Neural cell (in vitro differentiated cells): ENCODE measurements around the gene RAP1GAP2. TPM values are rescaled to one million over a fixed set of nuclear protein-coding genes. Genes with fewer than 3 reads are reported as not detected.

ENCODE experiments used
- H2AFZ ChIP-seq: fragments of 200-600, 300-800 bp; sonication (generic), shearing (Covaris generic); 2 replicates; pipeline ENCODE4 v1.6.0; 2014; ENCODE audit warnings: low read depth, mild to moderate bottlenecking, antibody characterized with exemption, low read length, moderate library complexity
- H3F3A ChIP-seq: fragments of 200-600 bp; shearing (Covaris generic); 2 replicates; pipeline ENCODE4 v1.6.1; 2016; ENCODE audit warnings: mild to moderate bottlenecking, moderate library complexity, mixed read lengths, antibody characterized with exemption, low read length; ENCODE audit not compliant: insufficient read depth, poor library complexity, severe bottlenecking
- H3K27ac ChIP-seq: fragments of 200-600, 300-800 bp; sonication (generic), shearing (Covaris generic); 2 replicates; pipeline ENCODE4 v1.5.1; 2014; ENCODE audit warnings: mild to moderate bottlenecking, low read length, moderate library complexity
- H3K27me3 ChIP-seq: fragments of 300-800, 200-600 bp; sonication (generic), shearing (Covaris generic); 2 replicates; pipeline ENCODE4 v1.6.0; 2014; ENCODE audit warnings: mild to moderate bottlenecking, low read depth, low read length, moderate library complexity; ENCODE audit not compliant: insufficient read depth
- H3K36me3 ChIP-seq: fragments of 300-800, 200-600 bp; sonication (generic), shearing (Covaris generic); 2 replicates; pipeline ENCODE4 v1.5.1; 2014; ENCODE audit warnings: mild to moderate bottlenecking, antibody characterized with exemption, low read length, moderate library complexity; ENCODE audit not compliant: insufficient read depth
- H3K4me2 ChIP-seq: fragments of 300-800, 200-600 bp; sonication (generic), shearing (Covaris generic); 2 replicates; pipeline ENCODE4 v1.6.0; 2014; ENCODE audit warnings: mild to moderate bottlenecking, low read length
- H3K4me3 ChIP-seq: fragments of 300-800, 200-600 bp; sonication (generic), shearing (Covaris generic); 2 replicates; pipeline ENCODE4 v1.5.1; 2014; ENCODE audit warnings: mild to moderate bottlenecking, low read length, moderate library complexity
- H3K79me2 ChIP-seq: fragments of 200-600 bp; shearing (Covaris generic); replicated peaks from 2 replicates; pipeline ENCODE4 v1.6.0; 2014; ENCODE audit warnings: mild to moderate bottlenecking, low read length, moderate library complexity; ENCODE audit not compliant: insufficient read depth
- H3K9ac ChIP-seq: fragments of 300-800, 200-600 bp; sonication (generic), shearing (Covaris generic); 2 replicates; pipeline ENCODE4 v1.6.1; 2016; ENCODE audit warnings: mild to moderate bottlenecking, low read length, mixed read lengths
- H3K9me2 ChIP-seq: fragments of 200-600 bp; shearing (Covaris generic); 2 replicates; pipeline ENCODE4 v1.6.1; 2016; ENCODE audit warnings: mild to moderate bottlenecking, low read length, mixed read lengths; ENCODE audit not compliant: insufficient read depth
- H3K9me3 ChIP-seq: fragments of 200-600, 300-800 bp; sonication (generic), shearing (Covaris generic); 2 replicates; pipeline ENCODE4 v1.6.1; 2016; ENCODE audit warnings: mild to moderate bottlenecking, mixed run types, low read length, moderate library complexity, mixed read lengths
- H4K20me1 ChIP-seq: fragments of 200-600 bp; shearing (Covaris generic); 2 replicates; pipeline ENCODE4 v1.6.1; 2016; ENCODE audit warnings: mild to moderate bottlenecking, mixed run types; ENCODE audit not compliant: insufficient read depth
- CTCF ChIP-seq: fragments of 450-650 bp; IDR thresholded peaks from 2 replicates; pipeline ENCODE4 v1.5.1; 2014; ENCODE audit warnings: antibody characterized with exemption, mild to moderate bottlenecking, moderate library complexity; ENCODE audit not compliant: poor library complexity, severe bottlenecking
- EP300 ChIP-seq: fragments of 450-650 bp; conservative IDR thresholded peaks from 2 replicates; pipeline ENCODE4 v1.6.1; 2014; ENCODE audit warnings: antibody characterized with exemption, mild to moderate bottlenecking, moderate library complexity; ENCODE audit not compliant: poor library complexity, severe bottlenecking
- EZH2 ChIP-seq: fragments of 200-600, 300-800 bp; shearing (Covaris generic), sonication (generic); IDR thresholded peaks from 2 replicates; pipeline ENCODE4 v1.6.1; 2014; ENCODE audit warnings: antibody characterized with exemption, low read length, borderline replicate concordance, mild to moderate bottlenecking; ENCODE audit not compliant: insufficient read depth, poor library complexity, severe bottlenecking
- MXI1 ChIP-seq: fragments of 450-650 bp; conservative IDR thresholded peaks from 2 replicates; pipeline ENCODE4 v1.6.1; 2014; ENCODE audit warnings: antibody characterized with exemption, mild to moderate bottlenecking; ENCODE audit not compliant: poor library complexity, severe bottlenecking
- POLR2AphosphoS5 ChIP-seq: IDR thresholded peaks from 2 replicates; pipeline ENCODE4 v1.6.1; 2012
- RAD21 ChIP-seq: fragments of 450-650 bp; conservative IDR thresholded peaks from 2 replicates; pipeline ENCODE4 v1.6.1; 2014; ENCODE audit warnings: antibody characterized with exemption, mild to moderate bottlenecking, moderate library complexity
- SMC3 ChIP-seq: fragments of 450-650 bp; conservative IDR thresholded peaks from 2 replicates; pipeline ENCODE4 v1.6.1; 2014; ENCODE audit warnings: antibody characterized with exemption, mild to moderate bottlenecking, moderate library complexity; ENCODE audit not compliant: poor library complexity
- TAF1 ChIP-seq: IDR thresholded peaks from 2 replicates; pipeline ENCODE4 v1.6.1; 2012; ENCODE audit warnings: low read depth
- polyA plus RNA-seq: library from polyadenylated mRNA; depleted of rRNA; stranded (reverse); fragments of >200 nt; gene quantifications from 2 replicates; pipeline ENCODE4 v1.2.3, GENCODE V29; 2014
- TF ChIP-seq, protein P1 (sequence below): IDR thresholded peaks from 2 replicates; pipeline ENCODE4 v1.6.1; 2012; ENCODE audit warnings: borderline replicate concordance

The RAP1GAP2 gene
- polyA plus RNA-seq, 1 donor from 2014 or later: 14.8 TPM

DNA sequence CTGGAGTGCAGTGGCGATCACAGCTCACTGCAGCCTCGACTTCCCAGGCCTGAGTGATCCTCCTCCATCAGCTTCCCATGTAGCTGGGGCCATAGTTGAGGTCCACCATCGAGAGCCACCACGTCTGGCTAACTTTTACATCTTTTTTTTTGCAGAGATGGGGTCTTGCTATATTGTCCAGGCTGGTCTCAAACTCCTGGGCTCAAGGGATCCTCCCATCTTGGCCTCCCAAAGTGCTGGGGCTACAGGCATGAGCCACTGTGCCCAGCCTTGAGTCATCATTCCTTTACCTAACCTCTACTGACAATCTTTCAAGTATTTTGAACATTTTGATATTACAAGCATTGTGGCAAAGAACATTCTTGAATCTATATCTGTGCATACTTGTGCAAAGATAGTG is 37.4 kb upstream of the RAP1GAP2 start:
- TF ChIP-seq CTCF: no peak
- TF ChIP-seq EP300: no peak
- no peak for TF ChIP-seq RAD21
- TF ChIP-seq MXI1: no peak
- TF ChIP-seq TAF1: no peak
- TF ChIP-seq, protein P1, sequence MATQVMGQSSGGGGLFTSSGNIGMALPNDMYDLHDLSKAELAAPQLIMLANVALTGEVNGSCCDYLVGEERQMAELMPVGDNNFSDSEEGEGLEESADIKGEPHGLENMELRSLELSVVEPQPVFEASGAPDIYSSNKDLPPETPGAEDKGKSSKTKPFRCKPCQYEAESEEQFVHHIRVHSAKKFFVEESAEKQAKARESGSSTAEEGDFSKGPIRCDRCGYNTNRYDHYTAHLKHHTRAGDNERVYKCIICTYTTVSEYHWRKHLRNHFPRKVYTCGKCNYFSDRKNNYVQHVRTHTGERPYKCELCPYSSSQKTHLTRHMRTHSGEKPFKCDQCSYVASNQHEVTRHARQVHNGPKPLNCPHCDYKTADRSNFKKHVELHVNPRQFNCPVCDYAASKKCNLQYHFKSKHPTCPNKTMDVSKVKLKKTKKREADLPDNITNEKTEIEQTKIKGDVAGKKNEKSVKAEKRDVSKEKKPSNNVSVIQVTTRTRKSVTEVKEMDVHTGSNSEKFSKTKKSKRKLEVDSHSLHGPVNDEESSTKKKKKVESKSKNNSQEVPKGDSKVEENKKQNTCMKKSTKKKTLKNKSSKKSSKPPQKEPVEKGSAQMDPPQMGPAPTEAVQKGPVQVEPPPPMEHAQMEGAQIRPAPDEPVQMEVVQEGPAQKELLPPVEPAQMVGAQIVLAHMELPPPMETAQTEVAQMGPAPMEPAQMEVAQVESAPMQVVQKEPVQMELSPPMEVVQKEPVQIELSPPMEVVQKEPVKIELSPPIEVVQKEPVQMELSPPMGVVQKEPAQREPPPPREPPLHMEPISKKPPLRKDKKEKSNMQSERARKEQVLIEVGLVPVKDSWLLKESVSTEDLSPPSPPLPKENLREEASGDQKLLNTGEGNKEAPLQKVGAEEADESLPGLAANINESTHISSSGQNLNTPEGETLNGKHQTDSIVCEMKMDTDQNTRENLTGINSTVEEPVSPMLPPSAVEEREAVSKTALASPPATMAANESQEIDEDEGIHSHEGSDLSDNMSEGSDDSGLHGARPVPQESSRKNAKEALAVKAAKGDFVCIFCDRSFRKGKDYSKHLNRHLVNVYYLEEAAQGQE: no peak
- no peak for TF ChIP-seq POLR2AphosphoS5
- no peak for TF ChIP-seq EZH2
- no peak for TF ChIP-seq SMC3
- no peaks in the 10 kb centered on the region for H3K9me2 ChIP-seq
- no peak overlapping the region for H3K4me2 ChIP-seq
- H4K20me1 ChIP-seq: no peaks in the 10 kb centered on the region
- H3K9me3 ChIP-seq: no peaks in the 10 kb centered on the region
- no peaks in the 10 kb centered on the region for H3F3A ChIP-seq
- no peaks in the 10 kb centered on the region for H3K79me2 ChIP-seq
- H3K27me3 ChIP-seq: peaks cover 36% of the 10 kb centered on the region
- no peak overlapping the region for H2AFZ ChIP-seq
- H3K27ac ChIP-seq: no peak overlapping the region
- no peak overlapping the region for H3K4me3 ChIP-seq
- no peak overlapping the region for H3K9ac ChIP-seq
- H3K36me3 ChIP-seq: no peaks in the 10 kb centered on the region

DNA sequence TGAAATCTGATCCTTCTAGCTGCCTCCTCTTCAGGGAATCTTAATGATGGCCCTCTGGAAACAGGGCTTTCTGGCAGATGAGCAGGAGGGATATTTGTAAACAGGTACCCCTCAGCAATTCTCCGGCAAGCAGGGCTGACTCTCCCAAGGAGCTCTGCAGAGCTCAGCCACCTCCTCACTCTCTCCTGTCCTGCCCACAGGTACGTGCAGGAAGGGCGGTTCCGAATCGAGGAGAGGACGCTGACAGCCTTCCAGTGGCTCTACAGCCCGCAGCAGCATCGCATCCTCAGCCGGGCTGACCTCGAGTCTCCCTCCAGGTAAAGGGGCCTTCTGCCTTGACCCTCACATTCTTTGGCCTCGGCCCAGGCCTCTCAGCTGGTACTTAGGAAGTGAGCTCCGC is 26.1 kb upstream of the RAP1GAP2 start:
- H3K4me3 ChIP-seq: no peak overlapping the region
- no peak overlapping the region for H3K9ac ChIP-seq
- no peaks in the 10 kb centered on the region for H3F3A ChIP-seq
- H3K27ac ChIP-seq: no peak overlapping the region
- H3K9me2 ChIP-seq: no peaks in the 10 kb centered on the region
- no peak overlapping the region for H2AFZ ChIP-seq
- no peak overlapping the region for H3K4me2 ChIP-seq
- H3K79me2 ChIP-seq: no peaks in the 10 kb centered on the region
- no peaks in the 10 kb centered on the region for H3K9me3 ChIP-seq
- no peaks in the 10 kb centered on the region for H4K20me1 ChIP-seq
- H3K36me3 ChIP-seq: no peaks in the 10 kb centered on the region
- H3K27me3 ChIP-seq: no peaks in the 10 kb centered on the region
- TF ChIP-seq TAF1: no peak
- no peak for TF ChIP-seq EZH2
- TF ChIP-seq CTCF: no peak
- TF ChIP-seq MXI1: no peak
- TF ChIP-seq, protein P1: no peak
- TF ChIP-seq SMC3: no peak
- TF ChIP-seq POLR2AphosphoS5: no peak
- no peak for TF ChIP-seq RAD21
- TF ChIP-seq EP300: no peak
